Measurements from ENCODE around the gene TTYH3.

- TF ChIP-seq EZH2 (IDR thresholded peaks at IDR 0.05; ENCODE audit: low read length) (no peak), CTCF (optimal IDR thresholded peaks at IDR 0.05 in 1 of 3, IDR thresholded peaks at IDR 0.05 in 1 of 3, conservative IDR thresholded peaks at IDR 0.05 in 1 of 3; ENCODE audit: extremely low read depth in 1 of 3, insufficient read depth in 2 of 3, low read length in 3 of 3) (no peak)
Measured at GRCh38 chr7:2689951-2690705, 58.3 kb downstream of the TTYH3 start.
